ENCODE results near the gene RCOR1.
"Not testable (repeated sequence)": the region's sequence is repeated elsewhere in the genome, so short reads cannot be mapped to it uniquely, and the experiment has no call there.

RCOR1 gene

DNA sequence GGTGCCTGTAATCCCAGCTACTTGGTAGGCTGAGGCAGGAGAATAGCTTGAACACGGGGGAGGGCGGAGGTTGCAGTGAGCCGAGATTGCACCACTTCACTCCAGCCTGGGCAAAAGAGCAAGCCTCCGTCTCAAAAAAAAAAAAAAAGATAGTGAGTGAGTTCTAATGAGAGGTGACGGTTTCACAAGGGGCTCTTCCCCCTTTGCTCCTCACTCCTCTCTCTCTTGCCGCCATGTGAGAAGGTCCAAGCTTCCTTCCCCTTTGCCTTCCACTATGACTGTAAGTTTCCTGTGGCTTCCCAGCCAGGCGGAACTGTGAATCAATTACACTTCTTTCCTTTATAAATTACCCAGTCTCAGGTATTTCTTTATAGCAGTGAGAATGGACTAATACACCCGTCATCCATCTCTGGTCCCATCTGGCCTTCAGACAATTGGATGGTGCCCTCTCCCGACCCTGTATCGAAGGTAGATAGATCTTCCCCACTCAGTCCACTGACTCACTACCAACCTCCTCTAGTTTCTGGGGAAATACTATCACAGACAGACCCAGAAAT is 27.0 kb upstream of the RCOR1 start:
- no peak overlapping the region for H3K27ac ChIP-seq
- TF ChIP-seq, protein P1, sequence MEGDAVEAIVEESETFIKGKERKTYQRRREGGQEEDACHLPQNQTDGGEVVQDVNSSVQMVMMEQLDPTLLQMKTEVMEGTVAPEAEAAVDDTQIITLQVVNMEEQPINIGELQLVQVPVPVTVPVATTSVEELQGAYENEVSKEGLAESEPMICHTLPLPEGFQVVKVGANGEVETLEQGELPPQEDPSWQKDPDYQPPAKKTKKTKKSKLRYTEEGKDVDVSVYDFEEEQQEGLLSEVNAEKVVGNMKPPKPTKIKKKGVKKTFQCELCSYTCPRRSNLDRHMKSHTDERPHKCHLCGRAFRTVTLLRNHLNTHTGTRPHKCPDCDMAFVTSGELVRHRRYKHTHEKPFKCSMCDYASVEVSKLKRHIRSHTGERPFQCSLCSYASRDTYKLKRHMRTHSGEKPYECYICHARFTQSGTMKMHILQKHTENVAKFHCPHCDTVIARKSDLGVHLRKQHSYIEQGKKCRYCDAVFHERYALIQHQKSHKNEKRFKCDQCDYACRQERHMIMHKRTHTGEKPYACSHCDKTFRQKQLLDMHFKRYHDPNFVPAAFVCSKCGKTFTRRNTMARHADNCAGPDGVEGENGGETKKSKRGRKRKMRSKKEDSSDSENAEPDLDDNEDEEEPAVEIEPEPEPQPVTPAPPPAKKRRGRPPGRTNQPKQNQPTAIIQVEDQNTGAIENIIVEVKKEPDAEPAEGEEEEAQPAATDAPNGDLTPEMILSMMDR (conservative IDR thresholded peaks at IDR 0.05), result no peak

DNA sequence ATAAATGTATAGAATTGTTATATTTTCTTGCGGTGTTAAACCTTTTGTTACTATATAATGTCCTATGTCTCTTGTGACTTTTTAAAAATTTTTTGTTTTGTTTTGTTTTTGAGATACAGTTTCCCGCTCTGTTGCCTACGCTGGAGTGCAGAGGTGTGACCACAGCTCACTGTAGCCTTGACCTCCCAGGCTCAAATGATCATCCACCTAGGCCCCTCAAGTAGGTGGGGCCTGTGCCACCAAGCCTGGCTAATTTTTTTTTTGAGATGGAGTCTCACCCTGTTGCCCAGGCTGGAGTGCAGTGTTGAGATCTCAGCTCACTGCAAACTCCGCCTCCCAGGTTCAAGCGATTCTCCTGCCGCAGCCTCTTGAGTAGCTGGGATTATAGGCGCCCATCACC is 26.5 kb upstream of the RCOR1 start:
- TF ChIP-seq, protein P1 (conservative IDR thresholded peaks at IDR 0.05), result no peak
- H3K27ac ChIP-seq, result no peak overlapping the region

DNA sequence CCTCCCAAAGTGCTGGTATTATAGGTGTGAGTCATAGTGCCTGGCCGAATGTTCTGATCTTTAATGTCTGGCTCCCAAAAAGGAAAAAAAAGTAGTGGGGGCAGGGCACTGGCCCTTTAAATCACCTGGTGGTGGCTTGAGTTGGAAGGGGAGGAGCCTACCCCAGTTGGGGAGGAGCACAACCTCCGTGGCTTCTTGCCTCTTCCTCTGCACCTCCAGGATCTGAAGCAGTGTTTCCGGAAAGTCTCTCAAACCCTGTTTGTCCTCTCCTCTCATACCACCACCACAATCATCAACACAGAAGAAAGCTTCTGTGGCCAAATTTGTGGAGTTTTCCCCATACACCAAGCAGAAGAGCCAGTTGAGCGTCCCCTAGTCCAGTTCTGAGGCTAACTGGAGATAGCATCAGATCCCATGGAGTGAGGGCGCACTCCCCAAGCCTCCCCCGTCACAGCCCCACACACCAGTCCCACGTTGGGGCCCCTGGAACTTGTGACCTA is 24.3 kb upstream of the RCOR1 start:
- no peak overlapping the region for H3K27ac ChIP-seq
- TF ChIP-seq, protein P1 (conservative IDR thresholded peaks at IDR 0.05), result no peak

DNA sequence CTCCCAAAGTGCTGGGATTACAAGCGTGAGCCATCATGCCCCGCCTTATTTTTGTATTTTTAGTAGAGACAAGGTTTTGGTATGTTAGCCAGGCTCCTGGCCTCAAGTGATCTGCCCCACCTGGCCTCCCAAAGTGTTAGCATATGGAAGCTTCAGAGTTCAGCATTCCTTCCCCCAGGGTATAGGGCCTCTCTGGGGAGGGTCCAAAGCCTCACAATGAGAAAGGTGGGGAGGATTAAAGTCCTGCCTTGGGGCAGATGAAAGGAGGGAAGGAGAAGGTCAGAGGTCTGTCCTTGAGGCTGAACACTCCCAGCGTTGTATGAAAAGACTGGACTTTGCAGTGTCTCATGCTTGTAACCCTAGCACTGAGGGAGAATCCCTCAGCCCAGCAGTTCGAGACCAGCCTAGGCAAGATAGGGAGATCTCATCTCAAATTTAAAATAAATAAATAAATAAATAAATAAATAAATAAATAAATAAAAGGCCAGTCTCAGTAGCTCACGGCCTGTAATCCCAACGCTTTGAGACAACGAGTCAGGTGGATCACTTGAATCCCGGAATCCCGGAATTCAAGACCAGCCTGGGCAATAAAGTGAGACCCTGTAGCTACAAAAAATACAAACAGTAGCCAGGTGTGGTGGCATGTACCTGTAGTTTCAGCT is 22.0 kb upstream of the RCOR1 start:
- TF ChIP-seq, protein P1 (conservative IDR thresholded peaks at IDR 0.05), result no peak
- H3K27ac ChIP-seq, result no peak overlapping the region

DNA sequence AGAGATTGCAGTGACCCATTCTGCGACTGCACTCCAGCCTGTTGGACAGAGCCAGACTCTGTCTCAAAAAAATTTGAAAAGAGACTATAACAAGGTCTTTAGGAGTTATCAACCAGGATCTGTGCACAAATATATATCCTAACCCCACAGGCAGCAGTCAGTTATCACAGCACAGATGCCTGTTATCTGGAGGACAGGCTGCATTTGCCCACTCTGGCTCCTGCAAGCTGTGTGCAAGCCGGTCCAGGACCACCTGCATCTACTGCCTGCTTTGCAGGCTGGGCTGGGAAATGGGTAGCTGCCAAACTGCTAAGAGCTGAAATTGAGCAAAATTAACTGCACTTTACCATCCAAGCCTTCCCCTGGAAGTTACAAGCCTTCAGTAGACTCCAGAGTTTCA is 21.4 kb upstream of the RCOR1 start:
- H3K27ac ChIP-seq, result no peak overlapping the region
- TF ChIP-seq, protein P1 (conservative IDR thresholded peaks at IDR 0.05), result no peak

DNA sequence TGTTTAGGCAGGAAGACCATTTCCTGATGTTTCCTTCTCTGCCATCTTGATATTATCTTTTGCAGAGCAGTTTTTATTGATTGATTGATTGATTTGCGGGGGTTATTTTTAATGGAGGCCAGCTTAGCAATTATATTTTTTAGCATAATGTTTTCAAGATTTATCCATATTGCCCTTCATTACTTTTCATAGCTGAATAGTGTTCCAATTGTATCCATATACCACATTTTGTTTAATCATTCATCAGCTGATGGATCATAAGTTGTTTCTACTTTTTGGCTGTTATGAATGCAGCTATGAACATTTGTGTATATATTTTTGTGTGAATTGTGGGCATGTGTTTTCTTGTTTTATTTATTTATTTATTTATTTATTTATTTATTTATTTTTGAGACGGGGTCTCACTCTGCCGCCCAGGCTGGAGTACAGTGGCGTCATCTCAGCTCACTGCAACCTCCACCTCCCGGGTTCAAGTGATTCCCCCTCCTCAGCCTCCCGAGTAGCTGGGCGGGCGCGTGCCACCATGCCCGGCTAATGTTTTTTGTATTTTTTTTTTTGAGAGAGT is 20.9 kb upstream of the RCOR1 start:
- no peak overlapping the region for H3K27ac ChIP-seq

DNA sequence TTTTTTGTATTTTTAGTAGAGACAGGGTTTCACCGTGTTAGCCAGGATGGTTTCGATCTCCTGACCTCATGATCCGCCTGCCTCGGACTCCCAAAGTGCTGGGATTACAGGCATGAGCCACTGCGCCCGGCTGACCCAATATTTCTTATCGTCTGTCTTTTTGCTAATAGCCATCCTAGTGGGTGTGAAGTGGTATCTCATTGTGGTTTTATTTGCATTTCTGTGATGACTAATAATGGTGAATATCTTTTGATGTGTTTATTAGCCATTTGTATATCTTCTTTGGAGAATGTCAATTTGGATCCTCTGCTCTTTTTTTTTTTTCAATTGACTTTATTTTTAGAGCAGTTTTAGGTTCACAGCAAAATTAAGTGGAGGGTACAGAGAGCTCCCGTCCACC is 19.3 kb upstream of the RCOR1 start:
- H3K27ac ChIP-seq, result not testable (repeated sequence)

More for the DNA sequence above, 20.9 kb upstream of the RCOR1 start:
- TF ChIP-seq, protein P1 (conservative IDR thresholded peaks at IDR 0.05), result no peak

DNA sequence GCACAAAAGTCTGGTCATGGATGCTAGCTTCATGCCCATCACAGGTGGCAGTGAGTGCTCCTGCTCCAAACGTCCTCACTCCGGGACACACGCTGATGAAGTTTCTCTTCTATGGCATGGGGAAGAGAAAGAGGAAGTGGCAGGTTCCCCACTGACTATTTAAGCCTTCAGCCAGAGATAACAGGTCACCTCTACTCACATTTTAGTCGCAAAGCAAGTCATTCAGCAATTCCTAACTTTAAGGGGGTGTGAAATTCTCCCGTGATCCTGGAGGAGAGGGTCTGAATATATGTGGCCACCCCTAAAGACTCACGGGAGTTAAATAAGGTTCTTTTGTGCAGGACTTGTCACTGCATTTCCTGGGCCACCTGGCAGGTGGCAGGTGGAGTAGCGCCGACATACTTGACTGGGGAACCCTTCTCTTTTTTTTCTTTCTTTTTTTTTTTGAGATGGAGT is 18.8 kb upstream of the RCOR1 start:
- H3K27ac ChIP-seq, result no peak overlapping the region
- TF ChIP-seq, protein P1 (conservative IDR thresholded peaks at IDR 0.05), result no peak

All from VCaP (cell line).